ENCODE data around the gene HAPLN1. TPM values are rescaled to one million over a fixed set of nuclear protein-coding genes. Genes with fewer than 3 reads are reported as not detected.

The HAPLN1 gene
- total and polyA plus RNA-seq, 2 of the 8 experiments (the other 6 are each of a cell fraction or from before 2014, with no cell fraction given) = 0.56 to 2.1 TPM

DNA sequence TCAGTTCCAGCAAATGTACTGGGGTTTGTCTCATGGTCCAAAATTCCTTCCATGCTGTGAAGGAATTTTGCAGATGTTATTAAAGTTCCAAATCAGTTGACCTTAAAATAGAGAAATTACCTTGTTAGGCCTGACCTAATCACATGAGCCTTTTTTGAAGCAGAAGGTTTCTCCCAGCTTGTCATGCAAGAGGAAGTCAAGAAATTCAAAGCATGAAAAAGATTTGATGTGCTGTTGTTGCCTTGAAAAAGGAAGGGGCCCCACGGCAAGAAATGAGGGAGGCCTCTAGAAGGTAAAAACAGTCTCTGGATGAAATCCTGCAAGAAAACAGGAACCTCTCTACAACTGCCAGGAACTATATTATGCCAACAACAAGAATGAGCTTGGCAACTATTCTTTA lies 24.2 kb upstream of the HAPLN1 start:
- H3K9me3 ChIP-seq (ENCODE audit: insufficient read depth in 2 of 2, low read depth in 1 of 2, low read length in 1 of 2) = peaks cover 2% of the 10 kb centered on the region in 2 experiments; a peak in 2 of 4 replicates
- H3K4me1 ChIP-seq (replicated peaks in 1 of 4; ENCODE audit: control insufficient read depth in 3 of 4, insufficient read depth in 4 of 4, low read length in 3 of 4) = no peaks in the 10 kb centered on the region
- H3K56ac ChIP-seq (replicated peaks; ENCODE audit: insufficient read length, low read depth, low read length) = no peak overlapping the region
- H3K4me3 ChIP-seq (ENCODE audit: extremely low read depth in 1 of 4, insufficient read depth in 2 of 4, low read depth in 3 of 4, low read length in 4 of 4) = no peak overlapping the region
- TF ChIP-seq KDM5A (IDR thresholded peaks at IDR 0.05; ENCODE audit: low read length) (no peak), POU5F1 (IDR thresholded peaks at IDR 0.05; ENCODE audit: low read depth, low read length) (no peak), NANOG (IDR thresholded peaks at IDR 0.05; ENCODE audit: insufficient read depth, low read depth, low read length, poor library complexity, severe bottlenecking) (no peak), ASH2L (IDR thresholded peaks at IDR 0.05; ENCODE audit: low read length) (no peak), CHD2 (IDR thresholded peaks at IDR 0.05; ENCODE audit: low read length) (no peak), SIX5 (IDR thresholded peaks at IDR 0.05; ENCODE audit: low read depth, low read length) (no peak), NRF1 (IDR thresholded peaks at IDR 0.05; ENCODE audit: low read depth, low read length) (no peak), JUN (IDR thresholded peaks at IDR 0.05; ENCODE audit: low read depth, low read length) (no peak)
- H3K79me1 ChIP-seq (ENCODE audit: low read depth, low read length) = no peaks in the 10 kb centered on the region
- no peaks in the 10 kb centered on the region for H3K79me2 ChIP-seq (ENCODE audit: control insufficient read depth in 1 of 2, insufficient read depth in 2 of 2, low read length in 2 of 2)
- no peaks in the 10 kb centered on the region for H4K20me1 ChIP-seq (replicated peaks in 1 of 2; ENCODE audit: control insufficient read depth in 1 of 2, insufficient read depth in 2 of 2, low read length in 2 of 2)
- H3K9ac ChIP-seq (replicated peaks in 1 of 4; ENCODE audit: extremely low read depth in 1 of 4, low read depth in 3 of 4, low read length in 3 of 4) = no peak overlapping the region
- WGBS, 2 experiments (ENCODE audit: extremely low coverage in 1 of 2, insufficient coverage in 1 of 2, insufficient read length in 1 of 2, insufficient replicate concordance in 2 of 2, low coverage in 1 of 2, low lambda C conversion rate in 2 of 2, missing lambda C conversion rate in 1 of 2) = 67% methylated on average over 1 of the region's 1 CpG; no CpG with 5 or more reads in 1 of the 2 experiments
- H3K4ac ChIP-seq (replicated peaks; ENCODE audit: insufficient read length, low read depth, low read length) = no peak overlapping the region
- no peak overlapping the region for H3K14ac ChIP-seq (ENCODE audit: insufficient read length)
- H2BK12ac ChIP-seq (ENCODE audit: low read depth, low read length) = no peak overlapping the region
- no peak overlapping the region for H2BK15ac ChIP-seq (ENCODE audit: low read length)
- H4K5ac ChIP-seq (ENCODE audit: insufficient read length, low read depth, low read length) = no peak overlapping the region
- H2AFZ ChIP-seq (ENCODE audit: low read length) = peak overlapping the region; percentile 29; the same call in 1 of the 2 replicates
- H3K18ac ChIP-seq (ENCODE audit: extremely low read depth, low read length) = no peak overlapping the region
- no peak overlapping the region for H2AK5ac ChIP-seq (ENCODE audit: low read depth, low read length)
- H2BK20ac ChIP-seq (ENCODE audit: low read length) = no peak overlapping the region
- no peaks in the 10 kb centered on the region for H3K27me3 ChIP-seq (replicated peaks in 1 of 4; ENCODE audit: control insufficient read depth in 3 of 4, extremely low read depth in 1 of 4, insufficient read depth in 3 of 4, low read length in 3 of 4)
- H2BK5ac ChIP-seq (ENCODE audit: low read depth, low read length) = no peak overlapping the region
- no peak overlapping the region for H3K4me2 ChIP-seq (ENCODE audit: insufficient read depth in 1 of 2, low read depth in 2 of 2, low read length in 2 of 2)
- DNase-seq (ENCODE audit: low read depth in 1 of 2, low spot score in 2 of 2) (no peak), FAIRE-seq (no peak)
- no peak overlapping the region for H4K8ac ChIP-seq (ENCODE audit: extremely low read depth, insufficient read depth, low read length)
- ChIA-PET CTCF (ENCODE audit: partially characterized antibody) (no interaction called here), POLR2A (ENCODE audit: partially characterized antibody) (no interaction called here)
- no peak overlapping the region for H4K91ac ChIP-seq (replicated peaks; ENCODE audit: insufficient read length, low read length)
- no peaks in the 10 kb centered on the region; the same call in 1 of the 2 replicates for H3K23me2 ChIP-seq (ENCODE audit: low read depth, low read length)
- H3K36me3 ChIP-seq (ENCODE audit: control insufficient read depth in 2 of 4, insufficient read depth in 4 of 4, low read length in 3 of 4) = no peaks in the 10 kb centered on the region
- H3K27ac ChIP-seq (ENCODE audit: low read depth, low read length) = no peak overlapping the region
- no peak overlapping the region for H2BK120ac ChIP-seq (replicated peaks; ENCODE audit: low read depth, low read length)
- H3K23ac ChIP-seq (ENCODE audit: insufficient read length) = no peak overlapping the region
